ENCODE measurements around the gene FAM241B. TPM values are rescaled to one million over a fixed set of nuclear protein-coding genes. Genes with fewer than 3 reads are reported as not detected.

FAM241B gene
- total and polyA plus RNA-seq, 2 of the 4 experiments (the other 2 are of a cell fraction): 0.18 to 1.4 TPM

DNA sequence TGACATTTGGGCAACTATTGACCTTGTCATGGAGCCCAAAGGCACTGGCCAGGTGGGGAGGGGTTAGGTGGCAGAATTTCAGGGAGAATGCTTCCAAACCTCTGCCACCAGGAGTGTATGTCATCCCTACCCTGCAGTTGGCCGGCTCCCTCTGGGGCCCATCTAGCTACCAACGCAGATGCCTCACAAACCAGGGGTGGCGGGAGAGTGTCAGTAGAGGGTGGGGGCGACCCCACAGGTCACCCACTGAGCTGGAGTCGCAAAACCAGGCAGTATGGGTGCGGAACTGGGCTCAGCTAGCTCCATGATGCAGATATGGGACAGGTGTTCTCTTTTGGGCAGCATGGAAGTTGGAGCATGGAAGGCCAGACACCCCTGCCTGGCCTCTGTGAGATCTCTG lies 51.4 kb downstream of the FAM241B start:
- Histone ChIP-seq H3K9me1 (ENCODE audit: insufficient read depth, low read length) (0 out of 2 replicates have a peak, but pooled peaks cover 3% of the 10 kb centered on the region), H2BK5ac (ENCODE audit: low read depth, low read length, poor library complexity, severe bottlenecking) (no peak overlapping the region), H3K56ac (ENCODE audit: extremely low read depth, insufficient read depth, low read length) (no peak overlapping the region), H4K91ac (ENCODE audit: insufficient read depth, low read depth, low read length) (no peak overlapping the region), H3K9ac (ENCODE audit: low read depth, low read length) (no peak overlapping the region), H3K18ac (ENCODE audit: low read depth, low read length) (no peak overlapping the region), H3K27me3 (ENCODE audit: control insufficient read depth, insufficient read depth, low read length) (peaks cover 69% of the 10 kb centered on the region), H3K23ac (ENCODE audit: low read depth, low read length) (no peak overlapping the region), H3K36me3 (ENCODE audit: control insufficient read depth, insufficient read depth, low read length) (no peaks in the 10 kb centered on the region), H3K4me3 (ENCODE audit: insufficient read depth, low read depth, low read length) (no peak overlapping the region), H2AK9ac (replicated peaks; ENCODE audit: low read depth, low read length, poor library complexity) (no peak overlapping the region), H4K5ac (ENCODE audit: low read depth, low read length) (no peak overlapping the region), H4K8ac (ENCODE audit: low read depth in 2 of 2, low read length in 2 of 2) (no peak overlapping the region), H3K9me3 (ENCODE audit: control insufficient read depth, insufficient read depth, low read length) (peaks cover under 1% of the 10 kb centered on the region; the same call in 1 of the 2 replicates), H3K27ac (ENCODE audit: insufficient read depth, low read length) (no peak overlapping the region), H3K79me1 (ENCODE audit: low read depth in 1 of 2, low read length in 2 of 2) (no peaks in the 10 kb centered on the region), H2BK15ac (ENCODE audit: low read depth, low read length) (no peak overlapping the region), H3K4ac (ENCODE audit: low read depth, low read length) (no peak overlapping the region), H2AK5ac (ENCODE audit: low read depth, low read length) (no peak overlapping the region), H2BK20ac (ENCODE audit: low read depth, low read length) (no peak overlapping the region), H3K4me2 (ENCODE audit: low read depth, low read length) (no peak overlapping the region), H3K4me1 (ENCODE audit: control insufficient read depth, insufficient read depth, low read length) (peaks cover 7% of the 10 kb centered on the region; the same call in 1 of the 2 replicates), H3K14ac (replicated peaks; ENCODE audit: low read depth, low read length) (no peak overlapping the region), H2BK120ac (ENCODE audit: low read depth, low read length) (no peak overlapping the region), H4K20me1 (ENCODE audit: insufficient read depth, low read length) (no peaks in the 10 kb centered on the region), H2AFZ (replicated peaks; ENCODE audit: low read length, poor library complexity) (no peak overlapping the region)
- TF ChIP-seq RAD21 (IDR thresholded peaks at IDR 0.05; ENCODE audit: low read length) (no peak), MAFK (IDR thresholded peaks at IDR 0.05; ENCODE audit: low read depth, low read length) (no peak), FOS (IDR thresholded peaks at IDR 0.05; ENCODE audit: low read depth, low read length) (no peak), CEBPB (IDR thresholded peaks at IDR 0.05; ENCODE audit: low read depth, low read length) (no peak), SMC3 (IDR thresholded peaks at IDR 0.05; ENCODE audit: low read depth, low read length) (no peak), RCOR1 (IDR thresholded peaks at IDR 0.05; ENCODE audit: insufficient replicate concordance, low read length) (no peak), POLR2A (IDR thresholded peaks at IDR 0.05; ENCODE audit: low read depth, low read length) (no peak), CHD1 (IDR thresholded peaks at IDR 0.05; ENCODE audit: low read depth, low read length) (no peak), NFE2L2 (IDR thresholded peaks at IDR 0.05; ENCODE audit: low read depth, low read length) (no peak), RFX5 (IDR thresholded peaks at IDR 0.05; ENCODE audit: low read depth, low read length) (no peak), MAZ (IDR thresholded peaks at IDR 0.05; ENCODE audit: borderline replicate concordance, low read depth, low read length) (no peak), BHLHE40 (IDR thresholded peaks at IDR 0.05; ENCODE audit: low read depth, low read length) (no peak), MXI1 (IDR thresholded peaks at IDR 0.05; ENCODE audit: borderline replicate concordance, low read depth, low read length) (no peak)
- TF ChIP-seq, protein P1, sequence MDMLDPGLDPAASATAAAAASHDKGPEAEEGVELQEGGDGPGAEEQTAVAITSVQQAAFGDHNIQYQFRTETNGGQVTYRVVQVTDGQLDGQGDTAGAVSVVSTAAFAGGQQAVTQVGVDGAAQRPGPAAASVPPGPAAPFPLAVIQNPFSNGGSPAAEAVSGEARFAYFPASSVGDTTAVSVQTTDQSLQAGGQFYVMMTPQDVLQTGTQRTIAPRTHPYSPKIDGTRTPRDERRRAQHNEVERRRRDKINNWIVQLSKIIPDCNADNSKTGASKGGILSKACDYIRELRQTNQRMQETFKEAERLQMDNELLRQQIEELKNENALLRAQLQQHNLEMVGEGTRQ (IDR thresholded peaks at IDR 0.05; ENCODE audit: low read depth, low read length): no peak
- no CpG with 5 or more reads among the region's 6 CpGs for WGBS, 2 experiments (ENCODE audit: extremely low coverage in 2 of 2, insufficient read length in 1 of 2)
- no peak for DNase-seq
- ChIA-PET CTCF (no interaction called here), POLR2A (ENCODE audit: unreplicated experiment) (no interaction called here)
- in situ Hi-C loops (cut with MboI; ENCODE audit: low sequenced_read_pairs) (no loop called here), dilution Hi-C loops (cut with HindIII; ENCODE audit: low sequenced_read_pairs, unreplicated experiment) (no loop called here), intact Hi-C loops (cut with micrococcal nuclease) (no loop called here)
- ATAC-seq (ENCODE audit: low read depth): no peak
- no TSS peak for BruUV-seq (replicated peaks)

All from IMR-90 (cell line).